HG03060 (cell line): ENCODE results near the gene IL10RB.
"Not testable (repeated sequence)": the region's sequence is repeated elsewhere in the genome, so short reads cannot be mapped to it uniquely, and the experiment has no call there.

Experiments
- ATAC-seq: cut with Tn5 transposase; IDR thresholded peaks from one replicate; pipeline ENCODE4 v1.9.1; 2021; ENCODE audit warnings: low read depth, moderate number of reproducible peaks; ENCODE audit not compliant: unreplicated experiment

IL10RB gene

DNA sequence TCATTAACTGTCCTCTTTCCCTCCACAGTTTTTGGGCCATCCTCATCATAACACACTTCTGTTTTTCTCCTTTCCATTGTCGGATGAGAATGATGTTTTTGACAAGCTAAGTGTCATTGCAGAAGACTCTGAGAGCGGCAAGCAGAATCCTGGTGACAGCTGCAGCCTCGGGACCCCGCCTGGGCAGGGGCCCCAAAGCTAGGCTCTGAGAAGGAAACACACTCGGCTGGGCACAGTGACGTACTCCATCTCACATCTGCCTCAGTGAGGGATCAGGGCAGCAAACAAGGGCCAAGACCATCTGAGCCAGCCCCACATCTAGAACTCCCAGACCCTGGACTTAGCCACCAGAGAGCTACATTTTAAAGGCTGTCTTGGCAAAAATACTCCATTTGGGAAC, 30.0 kb downstream of the IL10RB start:
- ATAC-seq, result no peak

DNA sequence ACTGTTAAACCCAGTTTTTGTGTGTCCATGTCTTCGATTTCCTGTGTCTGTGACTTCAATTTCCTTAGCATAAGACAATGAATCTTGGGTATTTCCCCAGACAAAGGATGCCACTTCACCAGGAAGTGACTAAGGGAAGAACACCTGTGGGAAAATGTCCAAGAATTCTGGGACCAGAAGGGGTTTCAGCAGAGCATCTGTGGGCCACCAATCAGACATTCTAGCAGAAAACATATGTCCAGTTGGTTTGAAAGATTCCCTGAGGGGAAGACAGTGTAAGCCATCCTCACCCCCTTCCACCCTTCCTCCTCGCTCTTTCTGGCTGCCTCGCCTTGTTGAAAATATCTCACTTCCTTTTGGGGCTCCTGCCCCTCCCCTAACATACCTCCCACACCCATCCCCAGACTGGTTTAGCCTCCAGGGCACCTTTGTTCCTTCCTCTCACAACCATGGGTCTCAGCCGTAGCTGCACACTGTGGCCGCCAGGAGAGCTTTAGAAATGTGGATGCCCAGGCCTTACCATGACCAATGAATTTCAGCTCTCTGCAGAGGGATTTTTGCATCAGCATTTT, 33.1 kb downstream of the IL10RB start:
- ATAC-seq, result no peak

- ATAC-seq, result no peak
These were observed 34.8 kb downstream of the IL10RB start for GRCh38 chr21:33300701-33301631.

DNA sequence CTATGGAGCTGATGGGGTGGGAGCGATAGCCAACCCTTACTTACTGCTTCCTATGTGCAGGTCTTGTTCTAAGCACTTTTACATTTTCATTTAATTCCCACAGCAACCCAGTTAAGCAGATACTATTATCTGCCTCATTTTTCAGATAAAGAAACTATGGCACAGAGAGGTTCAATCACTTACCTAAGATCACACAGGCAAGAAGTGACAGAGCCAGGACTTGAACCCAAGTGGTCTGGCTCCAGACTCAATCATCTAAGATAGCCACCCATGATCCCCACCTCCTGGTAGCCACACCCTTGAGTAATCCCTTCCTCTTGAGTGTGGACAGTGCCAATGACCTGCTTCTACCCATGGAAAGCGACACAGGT, 35.5 kb downstream of the IL10RB start:
- ATAC-seq, result no peak

- no peak for ATAC-seq
These were observed 35.9 kb downstream of the IL10RB start for GRCh38 chr21:33302055-33302454.

DNA sequence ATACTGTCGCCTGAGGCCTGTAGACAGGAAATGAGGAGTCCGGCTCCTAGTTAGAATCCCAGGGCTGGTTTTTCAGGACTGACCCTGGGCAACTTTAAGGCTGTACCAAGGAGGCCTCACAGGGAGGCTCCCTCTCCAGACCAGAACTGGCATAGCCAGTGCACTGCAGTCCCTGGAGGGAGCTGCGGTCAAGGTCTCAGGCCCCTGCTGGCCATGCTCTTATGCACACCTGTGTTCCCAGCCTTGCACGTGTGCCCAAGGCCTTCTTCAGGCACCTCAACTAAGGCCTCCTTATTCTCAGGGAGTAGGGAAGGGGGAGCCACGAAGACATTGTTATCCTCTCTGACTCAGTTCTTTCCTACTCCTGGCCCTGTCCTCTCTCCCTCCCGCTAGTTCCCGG, 36.6 kb downstream of the IL10RB start:
- ATAC-seq, result no peak

DNA sequence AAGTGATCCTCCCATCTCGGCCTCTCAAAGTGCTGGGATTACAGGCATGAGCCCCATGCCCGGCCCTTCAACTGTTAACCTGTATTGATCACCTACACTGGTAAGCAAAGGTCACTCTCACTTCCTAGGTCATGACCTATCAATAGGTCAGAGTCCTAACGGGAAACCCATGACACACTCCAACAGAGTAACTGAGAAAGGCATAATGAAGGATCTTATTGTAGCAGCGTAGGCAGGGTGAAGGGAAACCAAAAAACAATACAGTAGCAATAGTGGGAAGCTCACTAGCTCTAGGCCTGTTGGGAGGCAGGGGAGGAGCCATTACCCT, 39.1 kb downstream of the IL10RB start:
- no peak for ATAC-seq

- no peak for ATAC-seq
These were observed 39.8 kb downstream of the IL10RB start for GRCh38 chr21:33305938-33306337.

DNA sequence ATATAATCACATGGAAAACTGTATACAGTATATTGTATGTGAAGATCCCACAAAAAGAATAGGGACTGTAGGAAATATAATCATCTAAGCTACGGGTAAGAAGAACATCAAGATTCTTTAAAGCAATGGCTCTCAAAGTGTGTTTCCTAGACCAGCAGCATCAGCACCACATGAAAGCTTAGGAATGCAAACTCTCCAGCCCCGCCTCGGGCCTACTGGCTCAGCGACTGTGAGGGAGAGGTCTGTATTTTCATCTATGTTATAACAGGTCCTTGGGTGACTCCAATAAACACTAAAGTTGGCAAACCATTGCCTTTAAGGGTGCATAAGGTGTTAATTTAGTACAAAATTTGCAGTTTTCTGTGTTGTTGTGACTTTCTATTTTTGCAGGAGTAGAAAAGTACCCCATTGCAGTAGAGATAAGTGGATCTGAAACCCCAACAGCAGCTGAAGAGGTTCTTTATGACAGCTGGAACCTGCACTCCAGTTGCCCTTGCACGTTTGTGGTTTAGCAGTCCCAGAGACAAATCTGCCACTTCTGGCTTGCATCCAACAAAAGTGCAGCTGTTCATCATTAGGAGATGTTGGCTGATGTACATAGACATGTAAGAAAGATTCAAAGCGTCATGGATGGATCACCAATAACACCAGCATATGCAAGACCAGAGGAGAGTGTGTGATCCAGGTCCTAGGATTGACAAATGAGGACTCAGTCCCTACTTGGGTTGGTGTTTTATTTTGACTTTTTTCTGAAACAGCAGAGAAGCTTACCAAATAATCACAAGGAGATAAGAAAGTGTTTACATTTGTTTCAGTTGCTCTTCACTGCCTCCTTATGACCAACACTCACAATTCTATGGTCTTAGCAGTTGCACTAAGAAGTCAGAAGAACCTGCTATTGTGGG, 42.7 kb downstream of the IL10RB start:
- ATAC-seq, result peak; percentile 48

- ATAC-seq, result no peak
These were observed 43.6 kb downstream of the IL10RB start for GRCh38 chr21:33309778-33310177.

DNA sequence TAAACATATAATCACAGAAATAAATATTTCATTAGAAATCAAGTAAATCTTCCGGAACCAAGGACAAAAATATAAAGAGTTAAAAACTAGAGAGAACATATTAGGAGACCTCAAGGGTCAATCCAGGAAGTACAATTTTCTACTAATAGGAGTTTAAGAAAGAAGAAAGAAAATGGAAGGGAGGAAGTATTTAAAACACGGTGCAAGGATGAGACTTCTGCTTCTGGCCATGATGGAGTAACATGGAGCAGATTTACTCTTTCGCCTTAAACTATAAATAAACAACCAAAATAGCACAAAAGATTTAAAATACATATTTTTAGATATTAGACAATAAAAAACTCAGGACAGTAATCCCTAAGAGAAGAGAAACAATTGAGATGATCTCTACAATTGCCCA, 46.0 kb downstream of the IL10RB start:
- ATAC-seq, result no peak

- ATAC-seq, result no peak
These were observed 47.0 kb downstream of the IL10RB start for GRCh38 chr21:33313183-33313582.

GRCh38 chr21:33313611-33314010, 47.4 kb downstream of the IL10RB start:
- ATAC-seq, result no peak

DNA sequence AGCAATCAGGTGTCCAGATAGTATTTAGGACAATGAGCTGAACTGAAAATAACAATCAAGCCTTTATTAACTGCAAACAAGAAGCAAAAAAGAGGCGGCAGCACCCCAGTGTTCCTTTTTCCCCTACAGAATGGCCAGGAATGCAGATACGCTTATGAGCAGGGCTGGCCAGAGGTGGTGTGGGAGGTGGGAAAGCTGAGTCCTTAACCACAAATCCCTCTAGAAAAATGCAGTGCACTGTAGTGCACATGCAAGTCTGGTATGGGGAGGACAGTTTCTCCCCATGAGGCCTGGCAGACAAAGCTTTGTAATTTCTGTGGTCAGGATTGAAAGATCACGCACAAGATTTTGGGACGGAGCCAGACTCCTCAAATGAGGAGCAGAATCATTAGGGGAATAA, 47.9 kb downstream of the IL10RB start:
- ATAC-seq, result no peak

DNA sequence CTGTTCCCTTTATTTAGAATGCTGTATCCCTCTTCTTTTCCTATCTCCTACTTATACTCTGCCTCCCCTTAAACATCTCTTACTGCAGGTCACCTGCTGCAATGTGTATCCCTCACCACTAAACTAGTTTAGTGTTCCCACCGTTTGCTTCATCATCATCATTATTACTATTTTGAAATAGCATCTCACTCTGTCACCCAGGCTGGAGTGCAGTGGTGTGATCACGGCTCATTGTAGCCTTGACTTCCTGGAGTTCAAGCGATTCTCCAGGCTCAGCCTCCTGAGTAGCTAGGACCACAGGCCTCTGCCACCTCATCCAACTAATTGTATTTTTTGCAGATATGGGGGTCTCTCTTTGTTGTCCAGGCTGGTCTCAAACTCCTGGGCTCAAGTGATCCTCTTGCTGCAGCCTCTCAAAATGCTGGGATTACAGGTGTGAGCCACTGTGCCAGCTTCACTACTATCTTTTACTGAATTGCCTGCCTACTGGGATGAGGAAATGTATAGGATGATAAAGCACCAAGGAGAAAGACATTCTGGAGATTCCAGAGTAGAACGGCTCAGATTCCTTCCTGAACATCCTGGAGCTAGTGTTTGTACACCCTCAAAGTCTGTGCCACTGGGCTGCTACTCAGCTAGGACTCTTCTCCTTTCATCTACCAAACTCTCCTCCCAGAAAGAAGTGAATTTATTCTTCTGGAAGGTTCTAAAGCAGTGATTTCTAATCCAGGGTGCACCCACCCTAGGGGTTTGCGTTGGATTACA, 50.0 kb downstream of the IL10RB start:
- no peak for ATAC-seq

DNA sequence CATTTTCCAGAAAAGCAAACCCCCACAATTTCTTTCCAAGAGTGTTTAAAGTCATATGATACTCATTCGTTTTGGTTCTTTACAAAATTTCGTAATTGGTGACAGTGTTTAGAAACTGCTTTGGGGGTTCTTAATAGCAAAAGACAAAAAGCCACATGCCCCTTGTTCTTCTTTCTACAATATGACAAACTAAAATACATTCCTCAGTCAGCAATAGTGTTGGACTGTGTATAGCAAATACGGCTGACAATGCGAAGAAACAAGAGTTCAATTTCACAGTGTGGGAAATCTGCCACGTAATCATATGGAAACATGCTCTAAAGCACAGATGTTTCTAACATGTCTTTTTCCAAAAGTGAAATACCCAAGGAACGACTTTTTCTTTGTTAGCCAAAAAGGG, 51.0 kb downstream of the IL10RB start:
- no peak for ATAC-seq

GRCh38 chr21:33317786-33318486, 51.8 kb downstream of the IL10RB start:
- ATAC-seq, result no peak

DNA sequence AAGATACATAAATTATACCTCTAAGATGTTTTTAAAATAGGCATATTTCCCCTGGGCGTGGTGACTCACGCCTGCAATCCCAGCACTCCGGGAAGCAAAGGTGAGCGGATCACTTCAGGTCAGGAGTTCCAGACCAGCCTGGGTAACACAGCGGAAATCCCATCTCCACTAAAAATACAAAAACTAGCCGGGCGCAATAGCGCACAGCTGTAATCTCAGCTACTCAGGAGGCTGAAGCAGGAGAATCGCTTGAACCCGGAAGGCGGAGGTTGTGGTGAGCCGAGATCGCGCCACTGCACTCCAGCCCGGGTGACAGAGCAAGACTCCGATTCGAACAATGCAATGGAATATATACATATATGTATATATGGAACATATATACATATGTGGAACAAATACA, 54.8 kb downstream of the IL10RB start:
- not testable (repeated sequence) for ATAC-seq

GRCh38 chr21:33323610-33324009, 57.4 kb downstream of the IL10RB start:
- not testable (repeated sequence) for ATAC-seq
